HG02885 (cell line): ENCODE results near the gene NLRC5.
"Not testable (repeated sequence)": the region's sequence is repeated elsewhere in the genome, so short reads cannot be mapped to it uniquely, and the experiment has no call there.

Source experiments
- ATAC-seq: cut with Tn5 transposase; IDR thresholded peaks from one replicate; pipeline ENCODE4 v1.9.1; 2021; ENCODE audit warnings: mild to moderate bottlenecking; ENCODE audit not compliant: unreplicated experiment, poor library complexity

Gene NLRC5

DNA sequence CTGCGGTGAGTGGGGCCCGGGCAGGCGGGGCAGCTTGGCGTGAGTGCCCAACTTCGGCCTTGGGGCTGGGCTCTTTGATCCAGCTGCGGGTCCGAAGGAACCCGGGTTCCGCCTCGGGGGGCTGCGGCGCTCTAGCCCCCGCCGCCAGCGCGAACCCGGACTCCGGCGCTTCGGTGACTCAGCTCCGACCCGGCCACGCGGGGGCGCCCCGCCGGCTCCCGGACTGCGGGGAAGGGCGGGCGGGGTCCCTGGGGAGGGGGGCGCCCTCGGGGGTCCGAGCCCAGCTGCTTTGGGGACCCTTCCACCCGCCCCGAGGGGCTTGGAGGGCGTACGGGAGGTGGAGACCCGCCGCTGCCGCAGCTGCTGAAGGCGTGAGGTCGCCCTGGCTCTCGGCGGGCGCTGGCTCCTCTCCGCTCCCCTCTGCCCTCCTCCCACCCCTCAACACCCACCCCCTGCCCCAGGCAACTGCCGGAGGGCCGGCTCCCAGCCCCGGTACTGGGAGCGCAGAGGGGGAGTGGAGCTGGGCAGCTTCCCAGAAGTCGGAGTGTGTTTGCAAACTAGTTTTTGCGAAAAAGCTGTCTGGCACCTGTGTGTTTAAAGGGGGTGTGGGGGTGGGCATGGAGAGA lies 103.5 kb downstream of the NLRC5 start:
- ATAC-seq: peak; percentile 66

DNA sequence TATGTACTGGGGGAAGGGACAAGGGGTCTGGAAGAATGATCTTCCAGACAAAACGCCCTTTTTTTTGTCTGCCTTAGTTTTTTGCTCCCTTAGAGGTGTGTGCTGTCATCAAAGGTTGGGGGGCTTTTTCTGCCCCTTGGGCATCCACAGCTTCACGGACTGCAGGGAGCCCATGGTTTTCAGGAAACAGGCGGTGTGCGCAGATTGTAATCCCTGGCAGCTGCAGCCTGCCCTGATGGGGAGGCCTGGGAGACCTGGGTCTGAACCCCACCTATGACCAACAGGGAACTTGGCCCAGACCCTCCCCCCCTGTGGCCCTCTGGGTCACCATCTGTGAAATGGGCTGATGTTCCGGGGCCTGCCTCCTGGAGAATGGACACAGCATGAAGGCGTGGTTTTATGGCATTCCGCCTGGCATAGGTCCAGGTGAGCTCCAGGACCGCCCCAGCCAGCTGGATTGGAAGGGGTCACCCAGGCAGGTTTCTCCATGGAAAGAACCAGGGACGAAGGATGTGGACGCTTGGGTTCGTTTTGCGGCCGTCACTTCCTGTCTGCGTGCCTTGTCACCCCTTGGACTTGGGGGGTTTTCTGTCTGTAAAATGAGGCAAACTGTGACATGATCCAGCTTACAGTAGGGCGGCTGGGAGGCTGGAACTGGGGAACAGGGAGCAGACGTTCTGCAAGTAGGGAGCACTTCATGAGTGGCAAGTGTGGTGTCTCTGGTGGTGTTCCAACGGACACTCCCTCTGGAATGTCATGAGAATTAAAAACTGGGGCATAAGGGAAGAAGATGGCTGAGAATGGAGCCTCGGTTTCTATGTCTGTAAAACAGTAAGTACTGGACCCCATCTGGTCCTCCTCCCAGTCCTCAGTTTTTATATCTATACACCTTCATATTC lies 104.6 kb downstream of the NLRC5 start:
- no peak for ATAC-seq

DNA sequence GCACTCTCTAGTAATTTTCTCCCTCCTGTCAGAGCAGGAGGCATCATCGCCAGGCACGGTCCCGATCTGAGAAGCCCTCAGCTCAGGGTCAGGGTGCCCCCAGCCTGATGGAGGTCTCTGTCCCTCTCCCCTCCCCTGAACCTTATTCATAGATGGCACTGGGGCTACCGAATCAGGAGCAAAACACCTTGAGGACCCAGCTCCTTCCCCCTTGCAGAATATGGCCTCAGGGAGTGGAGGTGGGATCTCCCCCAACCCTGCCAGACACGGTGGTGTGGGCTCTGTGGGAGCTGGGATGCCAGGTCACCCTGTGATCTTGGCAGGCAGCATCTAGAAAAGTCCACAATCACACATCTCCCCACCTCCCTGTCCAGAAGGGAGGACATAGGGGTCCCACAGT lies 105.6 kb downstream of the NLRC5 start:
- ATAC-seq: no peak

DNA sequence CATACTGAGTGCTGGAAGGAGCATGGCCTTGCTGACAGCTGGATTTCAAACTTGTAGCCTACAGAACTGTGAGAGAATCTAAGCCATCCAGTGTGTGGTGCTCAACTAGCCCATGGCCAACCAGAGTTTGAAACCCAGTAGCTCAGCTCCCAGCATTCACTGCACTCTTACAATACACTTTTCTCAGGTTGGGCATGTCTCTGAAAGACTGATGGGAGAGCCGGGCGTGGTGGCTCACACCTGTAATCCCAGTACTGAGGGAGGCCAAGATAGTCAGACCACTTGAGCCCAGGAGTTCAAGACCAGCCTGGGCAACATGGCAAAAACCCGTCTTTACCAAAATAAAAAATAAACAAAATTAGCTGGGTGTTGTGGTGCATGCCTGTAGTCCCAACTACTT lies 106.8 kb downstream of the NLRC5 start:
- ATAC-seq: no peak

DNA sequence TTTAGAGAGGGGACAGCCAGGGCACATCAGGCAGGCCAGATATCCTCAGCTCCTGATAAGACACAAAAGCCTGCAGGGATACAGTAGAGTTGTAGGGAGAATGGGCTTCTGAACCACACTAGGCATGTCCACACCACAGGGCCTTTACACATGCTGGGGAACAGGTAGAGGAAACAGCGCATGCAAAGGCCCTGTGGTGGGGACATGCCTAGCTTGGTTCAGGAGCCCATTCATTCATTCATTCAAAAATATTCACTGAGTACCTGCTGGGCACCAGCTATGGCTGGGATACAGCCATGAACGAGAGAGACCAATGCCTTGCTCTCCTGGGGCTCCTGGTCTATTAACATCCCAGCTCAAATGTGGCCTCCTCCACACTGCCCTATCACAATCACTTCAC lies 107.4 kb downstream of the NLRC5 start:
- ATAC-seq: no peak

DNA sequence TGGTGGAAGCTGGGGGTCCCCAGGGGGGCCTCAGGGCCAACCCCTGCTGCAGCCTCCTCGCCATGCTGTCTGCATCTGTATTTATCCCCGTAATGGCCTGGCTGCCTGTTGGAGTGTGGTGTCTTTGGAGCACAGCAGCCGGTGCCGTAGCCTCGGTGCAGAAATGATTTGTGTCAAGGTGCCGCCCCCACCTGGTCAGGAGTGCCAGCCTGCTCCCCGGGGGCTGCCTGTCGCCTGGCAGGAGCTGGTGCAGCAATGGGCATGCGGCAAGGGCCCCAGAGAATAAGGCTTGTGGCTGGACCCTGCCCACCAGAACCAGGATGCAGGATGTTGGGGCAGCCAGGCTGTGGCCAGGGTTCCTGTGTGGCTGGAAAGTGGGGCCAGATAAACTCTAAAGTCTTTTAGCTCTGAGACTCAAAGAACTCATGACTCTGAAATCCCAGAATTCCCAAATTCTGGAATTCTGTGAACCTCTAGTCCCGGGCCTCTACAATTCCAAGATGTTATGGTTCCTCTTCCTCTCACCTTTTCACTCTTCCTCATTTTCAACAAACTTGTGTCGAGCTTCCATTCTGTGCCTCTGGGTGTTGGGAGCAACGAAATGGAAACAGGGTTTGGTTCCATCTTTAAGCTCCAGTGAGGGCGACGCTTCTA lies 109.0 kb downstream of the NLRC5 start:
- no peak for ATAC-seq

DNA sequence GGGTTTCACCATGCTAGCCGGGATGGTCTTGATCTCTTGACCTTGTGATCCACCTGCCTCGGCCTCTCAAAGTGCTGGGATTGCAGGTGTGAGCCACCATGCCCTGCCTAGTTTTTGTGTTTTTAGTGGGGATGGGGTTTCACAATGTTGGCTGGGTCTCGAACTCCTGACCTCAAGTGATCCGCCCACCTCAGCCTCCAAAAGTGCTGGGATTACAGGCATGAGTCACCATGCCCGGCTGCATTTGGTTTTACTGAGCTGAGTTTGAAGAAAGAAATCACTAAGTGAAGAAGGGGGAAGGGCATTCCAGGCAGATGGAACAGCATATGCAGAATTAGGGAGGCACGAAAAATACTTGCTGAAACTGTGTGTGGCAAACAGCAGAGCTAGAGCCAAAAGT lies 110.6 kb downstream of the NLRC5 start:
- ATAC-seq: not testable (repeated sequence)

DNA sequence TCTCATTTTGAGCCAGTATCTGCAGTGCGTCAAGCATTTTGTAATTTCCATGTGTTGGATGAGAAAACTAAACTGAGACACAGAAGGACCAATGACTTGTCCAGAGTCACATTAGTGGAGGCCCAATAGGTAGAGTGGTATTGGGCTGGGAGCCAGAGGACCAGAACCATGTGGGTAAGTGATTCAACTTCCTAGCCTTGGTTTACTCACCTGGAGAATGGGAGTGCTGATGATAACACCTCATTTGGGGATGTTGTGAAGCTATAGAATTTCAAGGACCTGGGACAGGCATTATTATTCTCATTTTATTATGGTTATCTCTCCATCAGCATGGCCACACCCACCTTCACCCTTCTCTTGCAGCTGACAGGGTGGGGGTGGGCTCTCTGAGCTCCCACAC lies 111.1 kb downstream of the NLRC5 start:
- ATAC-seq: no peak

DNA sequence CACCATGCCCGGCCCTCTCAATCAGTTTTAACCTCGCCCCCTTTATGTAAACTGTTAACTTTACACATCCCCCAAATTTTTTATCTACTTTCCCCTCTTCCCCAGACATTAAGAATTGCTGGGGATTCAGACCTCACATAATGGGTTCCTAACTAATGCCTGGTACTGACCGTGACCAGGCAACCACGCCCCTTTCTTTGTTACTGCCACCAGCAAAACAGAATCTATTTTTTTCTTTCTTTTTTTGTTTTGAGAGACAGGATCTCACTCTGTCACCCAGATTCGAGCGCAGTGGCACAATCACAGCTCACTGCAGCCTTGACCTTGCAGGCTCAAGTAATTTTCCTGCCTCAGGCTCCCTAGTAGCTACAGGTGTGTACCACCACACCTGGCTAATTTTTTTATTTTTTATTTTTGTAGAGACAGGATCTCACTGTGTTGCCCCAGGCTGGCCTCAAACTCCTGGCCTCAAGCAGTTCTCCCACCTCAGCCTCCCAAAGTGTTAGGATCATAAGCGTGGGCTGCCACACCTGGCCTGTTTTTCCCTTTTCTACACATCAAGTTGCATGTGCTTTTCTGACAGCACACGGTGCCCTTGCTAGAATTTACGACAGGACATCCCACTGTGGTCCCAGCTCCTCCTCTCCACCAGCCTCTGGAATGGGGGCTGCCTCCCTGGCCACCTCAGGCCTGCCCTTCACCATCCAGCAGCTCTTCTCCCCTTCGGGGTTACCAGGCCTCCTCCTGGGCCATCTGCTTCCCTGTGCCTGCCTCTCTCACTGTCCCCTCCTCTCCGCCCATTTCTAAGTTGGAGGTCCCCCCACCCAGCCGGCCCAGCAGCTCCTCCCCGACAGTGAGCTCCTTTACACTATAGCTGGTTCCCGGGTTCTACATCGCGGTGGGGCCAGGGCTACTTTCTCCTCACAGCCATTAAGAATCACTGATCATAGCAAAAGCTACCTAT lies 113.8 kb downstream of the NLRC5 start:
- no peak for ATAC-seq

DNA sequence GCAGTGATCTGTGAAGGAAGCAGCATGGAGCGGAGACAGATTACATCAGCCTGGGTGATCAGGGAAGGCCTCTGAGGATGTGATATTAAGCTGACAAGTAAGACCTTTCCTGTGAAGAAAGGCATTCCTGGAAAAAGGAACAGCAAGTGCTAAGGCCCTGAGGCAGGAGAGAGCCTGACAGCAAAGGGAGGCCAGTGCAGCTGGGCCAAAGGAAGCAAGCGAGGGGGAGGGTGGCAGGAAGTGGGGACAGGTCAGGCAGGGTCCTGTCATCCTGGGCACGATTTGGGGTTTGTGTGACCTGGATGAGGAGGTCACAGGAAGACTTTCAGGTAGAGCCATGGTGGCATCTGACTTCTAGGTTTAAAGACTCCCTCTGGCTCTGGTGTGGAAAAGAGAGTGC lies 115.3 kb downstream of the NLRC5 start:
- no peak for ATAC-seq

DNA sequence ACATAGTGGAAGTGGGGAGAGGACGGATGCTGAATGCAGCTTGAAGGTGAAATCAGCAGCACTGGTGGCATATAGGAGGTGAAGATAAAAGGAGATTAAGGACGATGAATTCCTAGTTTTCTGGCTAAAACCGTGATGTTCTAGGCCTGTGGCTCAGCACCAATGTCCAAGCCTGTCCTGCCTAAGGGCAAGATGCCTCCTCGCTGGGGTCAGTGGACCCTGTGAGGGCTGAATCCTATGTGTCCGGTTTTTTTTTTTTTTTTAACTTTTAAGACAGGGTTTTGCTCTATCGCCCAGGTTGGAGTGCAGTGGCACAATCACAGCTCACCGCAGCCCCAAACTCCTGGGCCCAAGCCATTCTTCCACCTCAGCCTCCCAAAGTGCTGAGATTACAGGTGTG lies 115.8 kb downstream of the NLRC5 start:
- no peak for ATAC-seq

DNA sequence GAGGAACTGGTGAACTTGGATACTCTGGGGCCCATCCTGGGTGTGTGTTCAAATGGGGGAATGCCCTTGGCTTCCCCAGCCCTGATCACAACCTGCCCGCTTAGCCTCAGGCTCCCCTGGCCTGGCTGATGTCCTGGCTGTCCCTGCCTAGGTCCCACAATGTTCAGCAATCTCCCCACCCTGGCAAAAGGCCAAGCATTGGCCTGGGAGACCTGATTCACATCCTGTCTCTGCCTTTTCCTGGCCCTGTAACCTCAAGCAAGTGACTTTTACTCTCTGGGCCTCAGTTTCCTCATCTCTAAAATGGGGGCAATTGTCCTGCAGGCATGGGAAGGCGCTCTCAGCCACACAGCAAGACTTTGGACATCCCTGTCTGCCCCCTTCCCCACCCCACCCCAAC lies 117.4 kb downstream of the NLRC5 start:
- no peak for ATAC-seq

DNA sequence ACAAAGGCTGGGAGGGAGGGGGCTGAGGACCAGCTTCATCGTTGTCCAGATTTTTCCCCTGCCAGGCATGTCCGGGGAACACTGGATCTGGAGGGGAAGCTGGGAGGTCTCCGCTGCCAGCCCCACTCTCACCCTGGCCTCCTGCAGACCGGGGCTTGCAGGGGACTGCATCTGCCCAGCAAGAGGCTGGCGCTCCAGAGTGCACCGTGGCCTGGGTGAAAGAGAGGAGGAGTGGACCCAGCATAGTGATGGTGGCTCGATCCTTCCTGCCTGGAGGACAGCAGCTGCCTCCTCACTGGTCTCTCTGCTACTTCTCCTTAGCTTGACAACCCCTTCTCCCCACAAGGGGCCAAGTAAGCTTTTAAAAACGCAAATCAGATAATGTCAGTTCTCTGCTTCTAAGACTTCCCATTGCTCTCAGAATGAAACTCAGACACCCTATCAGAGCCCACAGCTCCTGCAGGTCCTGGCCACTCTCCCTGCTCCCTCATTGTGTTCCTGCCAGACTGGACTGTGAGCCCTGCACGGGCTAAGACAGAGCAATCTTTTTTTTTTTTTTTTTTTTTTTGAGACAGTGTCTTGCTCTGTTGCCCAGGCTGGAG lies 118.1 kb downstream of the NLRC5 start:
- ATAC-seq: no peak

DNA sequence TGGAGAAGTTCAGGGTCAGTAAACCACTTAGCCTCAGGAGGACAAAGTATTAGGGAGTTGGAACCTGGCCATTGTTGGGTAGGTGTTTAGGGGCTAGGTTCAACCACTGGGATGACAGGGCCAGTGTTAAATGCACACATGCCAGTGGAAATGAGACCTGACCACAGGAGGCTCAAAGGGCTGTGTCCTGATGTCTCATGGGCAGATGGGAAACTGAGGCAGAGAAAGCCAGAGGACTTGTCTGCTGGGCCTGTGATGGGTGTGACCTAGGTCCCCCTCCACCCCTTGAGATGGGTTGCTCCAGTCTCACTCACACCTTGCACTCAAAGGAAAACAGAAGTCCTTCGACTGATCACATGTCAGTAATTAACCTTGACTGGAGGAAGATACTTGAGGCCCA lies 119.1 kb downstream of the NLRC5 start:
- no peak for ATAC-seq

DNA sequence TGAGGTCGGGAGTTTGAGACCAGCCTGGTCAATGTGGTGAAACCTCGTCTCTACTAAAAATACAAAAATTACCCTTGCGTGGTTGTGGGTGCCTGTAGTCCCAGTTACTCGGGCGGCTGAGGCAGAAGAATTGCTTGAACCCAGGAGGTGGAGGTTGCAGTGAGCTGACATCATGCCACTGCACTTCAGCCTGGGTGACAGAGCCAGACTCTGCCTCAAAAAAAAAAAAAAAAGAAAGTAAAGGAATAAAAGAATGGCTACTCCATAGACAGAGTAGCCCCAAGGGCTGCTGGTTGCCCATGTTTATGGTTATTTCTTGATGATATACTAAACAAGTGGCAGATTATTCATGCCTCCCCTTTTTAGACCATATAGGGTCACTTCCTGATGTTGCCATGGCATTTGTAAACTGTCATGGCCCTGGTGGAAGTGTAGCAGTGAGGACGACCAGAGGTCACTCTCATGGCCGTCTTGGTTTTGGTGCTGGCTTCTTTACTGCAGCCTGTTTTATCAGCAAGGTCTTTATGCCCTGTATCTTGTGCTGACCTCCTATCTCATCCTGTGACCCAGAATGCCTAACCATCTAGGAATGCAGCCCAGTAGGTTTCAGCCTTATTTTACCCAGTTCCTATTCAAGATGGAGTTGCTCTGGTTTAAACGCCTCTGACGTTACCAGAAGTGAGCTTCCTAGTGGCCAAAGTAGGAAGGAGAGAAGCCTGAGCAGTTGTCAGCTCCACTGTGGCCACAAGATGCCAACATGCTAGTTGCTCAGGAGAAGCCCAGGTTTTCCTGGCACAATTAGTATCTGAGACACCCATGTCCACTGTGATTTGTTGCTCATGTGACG lies 120.1 kb downstream of the NLRC5 start:
- not testable (repeated sequence) for ATAC-seq

DNA sequence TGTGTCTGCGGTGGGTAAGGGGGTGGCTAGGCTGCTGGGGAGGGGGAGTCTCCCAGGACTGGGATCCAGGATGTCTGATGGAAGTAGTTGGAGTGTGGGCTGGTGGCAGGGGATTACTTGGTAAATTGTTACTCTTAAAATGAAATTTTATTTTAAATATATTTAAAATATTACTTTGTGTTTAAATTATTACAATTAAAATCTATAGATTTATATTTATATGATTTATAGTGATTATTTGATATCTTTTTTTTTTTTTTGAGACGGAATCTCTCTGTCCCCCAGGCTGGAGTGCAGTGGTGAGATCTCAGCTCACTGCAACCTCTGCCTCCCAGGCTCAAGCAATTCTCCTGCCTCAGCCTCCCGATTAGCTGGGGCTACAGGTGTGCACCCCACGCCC lies 121.6 kb downstream of the NLRC5 start:
- ATAC-seq: no peak

DNA sequence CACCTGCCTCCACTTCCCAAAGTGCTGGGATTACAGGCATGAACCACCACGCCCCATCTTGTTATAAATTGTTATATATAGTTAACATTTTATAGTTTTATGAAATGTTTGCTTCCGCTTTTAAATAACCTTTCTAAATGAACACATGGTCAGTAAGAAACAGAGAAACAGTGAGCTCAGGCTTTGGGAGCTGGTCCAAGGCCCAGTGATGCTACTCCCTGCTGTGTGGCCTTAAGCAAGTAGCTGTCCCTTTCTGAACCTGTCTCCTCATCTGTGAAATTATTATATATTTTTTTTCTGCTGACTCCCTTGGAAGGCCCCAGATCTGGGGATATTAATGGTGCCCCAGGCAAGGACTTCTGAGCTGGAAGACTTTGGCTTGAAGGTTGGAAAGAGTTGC lies 122.1 kb downstream of the NLRC5 start:
- ATAC-seq: no peak

DNA sequence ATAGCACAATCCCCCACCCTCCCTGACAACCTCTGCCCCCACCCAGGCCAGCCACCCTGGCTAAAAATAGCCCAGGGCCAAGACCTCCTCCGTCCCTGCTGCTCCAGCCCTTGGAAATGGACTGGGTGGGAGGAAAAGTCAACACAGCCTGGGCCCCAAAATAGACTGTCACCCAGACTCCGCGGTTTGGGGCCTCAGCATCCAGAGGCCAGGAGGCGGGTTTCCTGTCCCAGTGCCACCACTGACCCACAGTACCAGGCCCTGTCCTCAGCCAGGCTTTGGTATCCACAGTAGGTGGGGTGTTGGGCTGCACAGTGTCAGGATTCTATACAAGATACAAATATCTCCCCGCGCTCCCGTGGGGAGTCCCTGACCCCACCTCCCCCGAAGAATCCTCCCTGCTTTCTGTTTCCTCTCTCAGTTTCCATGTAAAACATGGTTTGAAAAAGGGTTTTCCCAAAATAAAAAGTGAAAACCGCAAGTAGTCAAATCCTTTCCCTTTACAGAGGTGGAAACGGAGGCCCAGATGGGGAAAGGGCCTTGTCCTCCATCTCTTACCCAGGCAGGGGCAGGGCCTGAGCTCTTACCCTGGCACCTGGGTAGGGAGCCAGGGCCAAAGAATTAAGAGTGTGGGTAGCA lies 123.2 kb downstream of the NLRC5 start:
- no peak for ATAC-seq

DNA sequence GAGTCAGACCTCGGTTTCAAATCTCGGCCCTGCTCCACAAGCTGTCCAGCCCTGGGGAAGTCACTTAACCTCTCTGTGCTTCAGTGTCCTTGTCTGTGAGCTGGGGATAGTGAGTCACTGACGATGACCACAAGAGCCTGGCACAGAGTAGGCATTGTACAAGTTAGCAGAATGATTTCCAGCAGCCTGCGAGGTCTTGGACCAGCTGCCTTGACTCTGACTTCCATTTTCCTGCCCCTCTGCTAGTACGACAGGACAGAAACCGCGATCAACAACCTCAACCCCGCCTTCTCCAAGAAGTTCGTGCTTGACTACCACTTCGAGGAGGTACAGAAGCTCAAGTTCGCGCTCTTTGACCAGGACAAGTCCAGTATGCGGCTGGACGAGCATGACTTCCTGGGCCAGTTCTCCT lies 123.7 kb downstream of the NLRC5 start:
- ATAC-seq: no peak
